ENCODE results near the gene ZNF804A. TPM values are rescaled to one million over a fixed set of nuclear protein-coding genes. Genes with fewer than 3 reads are reported as not detected.
A peak's percentile ranks its signal among the peaks of the same experiment; 100 is the strongest.

The ZNF804A gene
- total and polyA plus RNA-seq, 8 donors, result 0.03 to 3.7 (median 0.33) TPM; not detected in 2

- WGBS, 5 donors, result 55 to 64% (median 58%) methylated on average over 2 of the region's 2 CpGs
- Histone ChIP-seq H3K4me1 (no peaks in the 10 kb centered on the region), H3K27me3 (no peaks in the 10 kb centered on the region), H3K4me3 (no peak overlapping the region), H3K36me3 (no peaks in the 10 kb centered on the region), H3K9me3 (peaks cover 0 to 20% (median 3%) of the 10 kb centered on the region in 4 donors), H3K27ac (no peak overlapping the region)
- DNase-seq, result no peak
- TF ChIP-seq CTCF (IDR thresholded peaks at IDR 0.05), result no peak
- no peak for TF ChIP-seq EP300 (IDR thresholded peaks at IDR 0.05)
- no peak for TF ChIP-seq POLR2A (IDR thresholded peaks at IDR 0.05)
- no peak for TF ChIP-seq POLR2AphosphoS5 (IDR thresholded peaks at IDR 0.05)
- intact Hi-C loops (cut with DNase I; ENCODE audit: low total_unique reads), result no loop called here
These were observed 323.3 kb downstream of the ZNF804A start for GRCh38 chr2:184921676-184922075.

GRCh38 chr2:184923751-184924150 lies 325.4 kb downstream of the ZNF804A start:
- H3K27ac ChIP-seq, result no peak overlapping the region
- TF ChIP-seq POLR2AphosphoS5 (IDR thresholded peaks at IDR 0.05) (no peak), CTCF (IDR thresholded peaks at IDR 0.05) (no peak), EP300 (IDR thresholded peaks at IDR 0.05) (no peak), POLR2A (IDR thresholded peaks at IDR 0.05) (no peak)
- peaks cover 0 to 37% (median 10%) of the 10 kb centered on the region in 4 donors for H3K9me3 ChIP-seq
- H3K36me3 ChIP-seq, result no peaks in the 10 kb centered on the region
- 78 to 89% (median 84%) methylated on average over 1 of the region's 1 CpG for WGBS, 5 donors
- intact Hi-C loops (cut with DNase I; ENCODE audit: low total_unique reads), result no loop called here
- no peaks in the 10 kb centered on the region for H3K4me1 ChIP-seq
- DNase-seq, result no peak
- H3K27me3 ChIP-seq, result no peaks in the 10 kb centered on the region
- no peak overlapping the region for H3K4me3 ChIP-seq

GRCh38 chr2:184927040-184927439 lies 328.7 kb downstream of the ZNF804A start:
- no peak for TF ChIP-seq CTCF (IDR thresholded peaks at IDR 0.05)
- no peak for TF ChIP-seq EP300 (IDR thresholded peaks at IDR 0.05)
- 84 to 91% (median 86%) methylated on average over 2 of the region's 2 CpGs for WGBS, 5 donors
- intact Hi-C loops (cut with DNase I; ENCODE audit: low total_unique reads), result no loop called here

GRCh38 chr2:184936761-184937160 lies 338.4 kb downstream of the ZNF804A start:
- Histone ChIP-seq H3K4me1 (no peaks in the 10 kb centered on the region), H3K36me3 (no peaks in the 10 kb centered on the region), H3K27ac (no peak overlapping the region), H3K27me3 (no peaks in the 10 kb centered on the region), H3K9me3 (no peaks in the 10 kb centered on the region), H3K4me3 (no peak overlapping the region)
- DNase-seq, result peak in 1 of 2 donors; percentile 10
- no peak for TF ChIP-seq POLR2AphosphoS5 (IDR thresholded peaks at IDR 0.05)
- no peak for TF ChIP-seq CTCF (IDR thresholded peaks at IDR 0.05)
- no peak for TF ChIP-seq POLR2A (IDR thresholded peaks at IDR 0.05)
- TF ChIP-seq EP300 (IDR thresholded peaks at IDR 0.05), result no peak
- intact Hi-C loops (cut with DNase I; ENCODE audit: low total_unique reads), result no loop called here

More at GRCh38 chr2:184927040-184927439, 328.7 kb downstream of the ZNF804A start:
- H3K27me3 ChIP-seq, result no peaks in the 10 kb centered on the region
- peaks cover 0 to 37% (median 10%) of the 10 kb centered on the region in 4 donors for H3K9me3 ChIP-seq
- no peaks in the 10 kb centered on the region for H3K4me1 ChIP-seq
- no peak overlapping the region for H3K4me3 ChIP-seq
- H3K36me3 ChIP-seq, result no peaks in the 10 kb centered on the region
- no peak for DNase-seq
- no peak overlapping the region for H3K27ac ChIP-seq
